K562 (cell line): Measurements from ENCODE around the gene STON1. TPM values are rescaled to one million over a fixed set of nuclear protein-coding genes. Genes with fewer than 3 reads are reported as not detected.
A peak's percentile ranks its signal among the peaks of the same experiment; 100 is the strongest.

Experiments
- ATAC-seq: fragments of 200-7000 bp; cut with Tn5 transposase; 3 replicates; pipeline ENCODE4 v1.9.1; 2020; ENCODE audit warnings: moderate library complexity
- BruUV-seq: library from RNA; stranded (reverse); fragments of 400-500 nt; replicated peaks from 2 replicates; lab custom pipeline; 2021; lab: Mats Ljungman, UMichigan
- CTCF ChIA-PET: fragments of 300-600 bp; formaldehyde crosslinking; extraction: SDS; loops from one replicate; lab custom pipeline; 2021; ENCODE audit warnings: low intra/inter-chr PET ratio; lab: Yijun Ruan, JAX
- POLR2A ChIA-PET: fragments of 300-600, 350-650 bp; sonication (Branson Sonifier 250); formaldehyde crosslinking; extraction: SDS; loops from one replicate; lab custom pipeline; 2021; ENCODE audit warnings: antibody characterized with exemption, inconsistent platforms; lab: Yijun Ruan, JAX
- DNase-seq, 4 experiments: peaks; one replicate each; pipeline versions ENCODE4 v3.0.0 to v3.0.0-alpha.2; 2011 to 2018; ENCODE audit warnings: low spot score in 3 of 4, mixed read lengths in 3 of 4; ENCODE audit errors: extremely low read depth in 1 of 4
- FAIRE-seq: peaks from 2 replicates; lab custom pipeline; 2011; peaks lifted over from hg19 to GRCh38; lab: Jason Lieb, UNC
- H2AFZ ChIP-seq: 2 replicates; pipeline ENCODE4 v1.6.0; 2011; ENCODE audit warnings: low read depth, low read length, control low read depth, inconsistent platforms
- H3K27ac ChIP-seq: fragments of 200-600 bp; 3 replicates; pipeline ENCODE4 v1.8.0; 2011; ENCODE audit warnings: low read depth, mild to moderate bottlenecking, control low read depth, inconsistent platforms, low read length, moderate library complexity, mixed read lengths; ENCODE audit errors: extremely low read depth
- H3K27me3 ChIP-seq, 2 experiments: fragments of 300-600 bp in 1 of 2; 2 replicates in 1 of 2; 3 replicates in 1 of 2; pipeline versions ENCODE4 v1.6.0 to v1.8.0; 2011; ENCODE audit warnings: inconsistent platforms in 2 of 2, low read length in 2 of 2, mild to moderate bottlenecking in 1 of 2, mixed read lengths in 1 of 2, moderate library complexity in 1 of 2; ENCODE audit not compliant: control insufficient read depth in 2 of 2, insufficient read depth in 2 of 2
- H3K36me3 ChIP-seq: fragments of 300-600 bp; 3 replicates; pipeline ENCODE4 v1.8.0; 2011; ENCODE audit warnings: mild to moderate bottlenecking, low read length, inconsistent platforms; ENCODE audit not compliant: control insufficient read depth, insufficient read depth
- H3K4me1 ChIP-seq, 2 experiments: fragments of 200-600 bp in 1 of 2; replicated peaks in 1 of 2; 2 replicates in 1 of 2; 3 replicates in 1 of 2; pipeline versions ENCODE4 v1.5.1 to v1.8.0; 2011; ENCODE audit warnings: inconsistent platforms in 2 of 2, low read length in 2 of 2, mild to moderate bottlenecking in 1 of 2, mixed read lengths in 1 of 2, moderate library complexity in 1 of 2; ENCODE audit not compliant: control insufficient read depth in 2 of 2, insufficient read depth in 2 of 2
- H3K4me2 ChIP-seq: 2 replicates; pipeline ENCODE4 v1.6.1; 2011; ENCODE audit warnings: low read length, control low read depth, inconsistent platforms, mixed read lengths; ENCODE audit not compliant: insufficient read depth
- H3K4me3 ChIP-seq: fragments of 200-600 bp; sonication (generic), shearing (Covaris generic); 2 replicates; pipeline ENCODE4 v1.5.1; 2016; ENCODE audit warnings: control low read depth, inconsistent platforms
- H3K79me2 ChIP-seq: fragments of 200-600 bp; 3 replicates; pipeline ENCODE4 v1.8.0; 2011; ENCODE audit warnings: low read length, inconsistent platforms; ENCODE audit not compliant: control insufficient read depth, insufficient read depth
- H3K9ac ChIP-seq, 2 experiments: 2 replicates each; pipeline versions ENCODE4 v1.6.0 to v1.6.1; 2011; ENCODE audit warnings: low read depth in 2 of 2, low read length in 2 of 2, control low read depth in 1 of 2, inconsistent platforms in 1 of 2, mild to moderate bottlenecking in 1 of 2, mixed read lengths in 1 of 2; ENCODE audit not compliant: insufficient read depth in 1 of 2
- H3K9me1 ChIP-seq: one replicate; pipeline ENCODE4 v1.6.0; 2011; ENCODE audit warnings: inconsistent platforms, mild to moderate bottlenecking, low read length, moderate library complexity; ENCODE audit not compliant: control insufficient read depth, insufficient read depth
- H3K9me3 ChIP-seq: replicated peaks from 2 replicates; pipeline ENCODE4 v1.5.1; 2011; ENCODE audit warnings: low read depth, low read length, inconsistent platforms; ENCODE audit not compliant: control insufficient read depth, insufficient read depth
- H4K20me1 ChIP-seq: replicated peaks from 2 replicates; pipeline ENCODE4 v1.6.1; 2011; ENCODE audit warnings: low read length, inconsistent platforms, mixed read lengths; ENCODE audit not compliant: control insufficient read depth, insufficient read depth
- ATF7 ChIP-seq: fragments of 450-650 bp; IDR thresholded peaks from 2 replicates; pipeline ENCODE4 v1.7.1; 2014; ENCODE audit warnings: mild to moderate bottlenecking, moderate library complexity
- BDP1 ChIP-seq: IDR thresholded peaks from 3 replicates; pipeline ENCODE4 v1.6.1; 2011; ENCODE audit not compliant: insufficient read length, insufficient read depth
- CBX3 ChIP-seq, 2 experiments: IDR thresholded peaks; 1 replicate in 1 of 2; 2 replicates in 1 of 2; pipeline ENCODE4 v1.6.1; 2012; ENCODE audit warnings: inconsistent platforms in 2 of 2, low read length in 2 of 2, borderline replicate concordance in 1 of 2, control low read depth in 1 of 2
- CEBPB ChIP-seq: fragments of 450-650 bp; IDR thresholded peaks from 2 replicates; pipeline ENCODE4 v1.6.1; 2016; ENCODE audit warnings: missing genetic modification characterization, missing compliant biosample characterization
- CEBPG ChIP-seq, 3 experiments: fragments of 200-800 bp in 1 of 3; sonication (Bioruptor generic) in 1 of 3; sonication (generic) in 1 of 3; formaldehyde crosslinking in 1 of 3; IDR thresholded peaks in 2 of 3; conservative IDR thresholded peaks in 1 of 3; 2 replicates each; pipeline versions ENCODE4 v1.6.1 to v1.8.0; 2016 to 2022; ENCODE audit warnings: missing compliant biosample characterization in 2 of 3, missing genetic modification characterization in 2 of 3, mild to moderate bottlenecking in 1 of 3, missing genetic modification reagents in 1 of 3
- CHD4 ChIP-seq: fragments of 200-600 bp; sonication (generic); IDR thresholded peaks from 3 replicates; pipeline ENCODE4 v1.6.1; 2012; ENCODE audit warnings: low read depth, mild to moderate bottlenecking, mixed read lengths, low read length, inconsistent platforms; ENCODE audit not compliant: insufficient read depth, insufficient replicate concordance, poor library complexity, severe bottlenecking
- DACH1 ChIP-seq: fragments of 450-650 bp; IDR thresholded peaks from 2 replicates; pipeline ENCODE4 v1.6.1; 2018; ENCODE audit not compliant: partially characterized antibody
- DMBX1 ChIP-seq: fragments of 250-450 bp; sonication (Bioruptor Pico); IDR thresholded peaks from 2 replicates; pipeline ENCODE4 v1.8.0; 2022; ENCODE audit warnings: inconsistent platforms, mild to moderate bottlenecking, moderate library complexity, borderline replicate concordance
- E2F8 ChIP-seq: fragments of 450-650 bp; IDR thresholded peaks from 2 replicates; pipeline ENCODE4 v1.7.1; 2018; ENCODE audit warnings: mild to moderate bottlenecking, low read depth; ENCODE audit not compliant: partially characterized antibody
- IRF2 ChIP-seq: sonication (generic); formaldehyde crosslinking; IDR thresholded peaks from 2 replicates; pipeline ENCODE4 v1.8.1; 2022; ENCODE audit warnings: mild to moderate bottlenecking, missing genetic modification reagents
- L3MBTL2 ChIP-seq: fragments of 450-650 bp; IDR thresholded peaks from 2 replicates; pipeline ENCODE4 v1.6.1; 2016; ENCODE audit warnings: mild to moderate bottlenecking, moderate library complexity
- MBD2 ChIP-seq: sonication (generic); IDR thresholded peaks from 2 replicates; pipeline ENCODE4 v1.6.1; 2016; ENCODE audit warnings: low read depth, borderline replicate concordance
- TRIM24 ChIP-seq, 2 experiments: fragments of 450-650 bp; IDR thresholded peaks; 2 replicates each; pipeline ENCODE4 v1.6.1; 2016
- ZEB2 ChIP-seq: fragments of 450-650 bp; IDR thresholded peaks from 2 replicates; pipeline ENCODE4 v1.6.1; 2016
- WGBS: fragments of 100-300 bp; shearing (Covaris generic); methylation state at CpG from one replicate; pipeline ENCODE4 v1.1.6; 2016; ENCODE audit warnings: low coverage, mixed read lengths; ENCODE audit not compliant: insufficient coverage; ENCODE audit errors: missing lambda C conversion rate; 5-methylcytosine and 5-hydroxymethylcytosine counted together
- in situ Hi-C: fragments of 300-500 bp; cut with MboI; formaldehyde crosslinking; loops from 4 replicates; pipeline ENCODE4 v1.15.0; 2018; ENCODE audit warnings: inconsistent platforms, mixed read lengths
- intact Hi-C: fragments of 100-400 bp; cut with micrococcal nuclease; formaldehyde crosslinking; loops from 2 replicates; pipeline ENCODE4 v1.14.2; 2022
- polyA plus RNA-seq, 8 experiments: library from polyadenylated mRNA; depleted of rRNA in 4 of 8; stranded (reverse) in 5 of 8; unstranded in 3 of 8; fragments of >200 nt; fragmentation: Nextera tagmentation in 2 of 8; fragmentation: Illumina TruSeq in 1 of 8; extraction: Ambion mirVana in 2 of 8; extraction: Trizol in 1 of 8; gene quantifications; 2 replicates each; pipeline versions ENCODE4 v1.2.1 to v1.2.3, GENCODE V29; 2011 to 2014; ENCODE audit warnings: inconsistent platforms in 1 of 8, missing spikeins in 1 of 8
- total RNA-seq, 7 experiments: library from RNA; depleted of rRNA in 6 of 7; stranded (reverse); fragments of >200 nt in 6 of 7; fragmentation: Illumina TruSeq in 2 of 7; extraction: Trizol in 2 of 7; gene quantifications; 2 replicates each; pipeline versions ENCODE4 v1.2.1 to v1.2.3, GENCODE V29; 2011 to 2021; ENCODE audit warnings: low replicate concordance in 1 of 7
- TF ChIP-seq, protein P1 (sequence below), 2 experiments: fragments of 450-650 bp; conservative IDR thresholded peaks; 2 replicates each; pipeline ENCODE4 v1.6.1; 2017; ENCODE audit warnings: mild to moderate bottlenecking in 2 of 2, moderate library complexity in 2 of 2

STON1 gene
- total and polyA plus RNA-seq, 9 of the 15 experiments (the other 6 are each of a cell fraction or from before 2014, with no cell fraction given), result 0.07 to 1.2 (median 0.55) TPM

- intact Hi-C loops, result loop anchor here (10.0 kb wide), 1 partner anchor 219 kb away; no protein-coding TSS in a partner anchor
- ChIA-PET POLR2A (interaction anchor here (1.0 kb wide), 1 partner anchor 14 kb away, joined by 3 read pairs; no protein-coding TSS in a partner anchor), CTCF (no interaction called here)
- DNase-seq (peak; percentile 69 to 88 (median 75)), ATAC-seq (peak; percentile 82), FAIRE-seq (peak; percentile 72)
- Histone ChIP-seq H3K79me2 (no peaks in the 10 kb centered on the region), H3K9ac (peak overlapping the region in 1 of 2 experiments; percentile 53; a peak in 2 of 4 replicates), H3K27me3 (no peaks in the 10 kb centered on the region), H3K4me3 (no peak overlapping the region), H3K9me1 (no peaks in the 10 kb centered on the region), H3K27ac (peak overlapping the region; percentile 91), H2AFZ (peak overlapping the region; percentile 92), H3K9me3 (peaks cover 7% of the 10 kb centered on the region), H3K4me1 (peaks cover 16 to 28% of the 10 kb centered on the region in 2 experiments), H3K36me3 (no peaks in the 10 kb centered on the region; the same call in 1 of the 3 replicates), H4K20me1 (no peaks in the 10 kb centered on the region), H3K4me2 (peak overlapping the region; percentile 65)
- in situ Hi-C loops, result loop anchor here (25.0 kb wide), 1 partner anchor 1882 kb away; no protein-coding TSS in a partner anchor
- 2% methylated on average over 5 of the region's 5 CpGs for WGBS
- no TSS peak for BruUV-seq
- TF ChIP-seq L3MBTL2 (peak; percentile 87), TRIM24 (IDR thresholded peaks at IDR 0.05) (peak; percentile 98), DMBX1 (0 out of 2 replicates have a peak, but pooled peaks have one; percentile 1), CEBPG (CRISPR knock-in tag; IDR thresholded peaks at IDR 0.05) (peak; percentile 72), CEBPG (tag; conservative IDR thresholded peaks at IDR 0.05 in 1 of 2, IDR thresholded peaks at IDR 0.05 in 1 of 2) (peak; percentile 71 to 91; a peak in 3 of 4 replicates), CEBPB (tag) (peak; percentile 92), MBD2 (peak; percentile 51; the same call in 1 of the 2 replicates), ZEB2 (0 out of 2 replicates have a peak, but pooled peaks have one; percentile 29), IRF2 (CRISPR knock-in tag) (no peak), BDP1 (no peak), E2F8 (peak; percentile 50), DACH1 (peak; percentile 21), CBX3 (IDR thresholded peaks at IDR 0.05; ENCODE audit: borderline replicate concordance in 1 of 2, low read length in 2 of 2) (peak in 1 of 2 experiments; percentile 66; a peak in 1 of 3 replicates), ATF7 (peak; percentile 82), CHD4 (no peak)
- TF ChIP-seq, protein P1, sequence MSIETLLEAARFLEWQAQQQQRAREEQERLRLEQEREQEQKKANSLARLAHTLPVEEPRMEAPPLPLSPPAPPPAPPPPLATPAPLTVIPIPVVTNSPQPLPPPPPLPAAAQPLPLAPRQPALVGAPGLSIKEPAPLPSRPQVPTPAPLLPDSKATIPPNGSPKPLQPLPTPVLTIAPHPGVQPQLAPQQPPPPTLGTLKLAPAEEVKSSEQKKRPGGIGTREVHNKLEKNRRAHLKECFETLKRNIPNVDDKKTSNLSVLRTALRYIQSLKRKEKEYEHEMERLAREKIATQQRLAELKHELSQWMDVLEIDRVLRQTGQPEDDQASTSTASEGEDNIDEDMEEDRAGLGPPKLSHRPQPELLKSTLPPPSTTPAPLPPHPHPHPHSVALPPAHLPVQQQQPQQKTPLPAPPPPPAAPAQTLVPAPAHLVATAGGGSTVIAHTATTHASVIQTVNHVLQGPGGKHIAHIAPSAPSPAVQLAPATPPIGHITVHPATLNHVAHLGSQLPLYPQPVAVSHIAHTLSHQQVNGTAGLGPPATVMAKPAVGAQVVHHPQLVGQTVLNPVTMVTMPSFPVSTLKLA (conservative IDR thresholded peaks at IDR 0.05), result peak; percentile 55 to 57; a peak in 3 of 4 replicates
These were observed 75.7 kb downstream of the STON1 start for GRCh38 chr2:48605482-48606175.
